Measurements from ENCODE around the gene DDX20. TPM values are rescaled to one million over a fixed set of nuclear protein-coding genes. Genes with fewer than 3 reads are reported as not detected.

Gene DDX20
- total and polyA plus RNA-seq, 2 of the 8 experiments (the other 6 are each of a cell fraction or from before 2014, with no cell fraction given) = 7.5 to 24.7 TPM

DNA sequence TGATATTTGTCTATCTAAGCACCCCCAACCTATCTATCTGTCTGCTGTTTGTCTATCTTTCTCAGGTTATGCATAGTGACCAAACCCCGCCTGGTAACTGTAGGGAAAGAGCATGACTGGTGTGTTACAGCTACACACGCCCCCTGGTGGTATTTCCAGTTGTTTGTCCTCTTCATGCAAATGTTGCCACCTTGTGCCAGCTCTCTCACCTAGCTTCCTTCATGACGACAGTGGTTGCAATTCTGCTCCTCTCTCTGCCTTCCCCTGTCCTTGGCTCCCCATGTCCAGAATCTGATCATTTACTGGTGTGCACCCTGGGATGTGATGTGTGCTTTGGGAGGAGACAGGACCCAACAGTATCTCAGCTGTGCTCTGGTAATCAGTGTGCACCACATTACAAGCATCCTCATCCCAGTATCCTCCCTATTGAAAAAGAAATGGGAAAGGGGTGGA, 8.4 kb upstream of the DDX20 start:
- peak; percentile 81 for FAIRE-seq
- no peak overlapping the region for H3K18ac ChIP-seq (ENCODE audit: extremely low read depth, low read length)
- no peak overlapping the region for H2BK120ac ChIP-seq (replicated peaks; ENCODE audit: low read depth, low read length)
- H3K23ac ChIP-seq (ENCODE audit: insufficient read length) = no peak overlapping the region
- no peak overlapping the region for H3K4ac ChIP-seq (replicated peaks; ENCODE audit: insufficient read length, low read depth, low read length)
- no peak overlapping the region for H3K27ac ChIP-seq (ENCODE audit: low read depth, low read length)
- H2AFZ ChIP-seq (ENCODE audit: low read length) = no peak overlapping the region
- no peak overlapping the region for H2BK20ac ChIP-seq (ENCODE audit: low read length)
- no peak overlapping the region for H3K4me3 ChIP-seq (ENCODE audit: extremely low read depth in 1 of 4, insufficient read depth in 2 of 4, low read depth in 3 of 4, low read length in 4 of 4)
- H3K4me1 ChIP-seq (replicated peaks in 1 of 4; ENCODE audit: control insufficient read depth in 3 of 4, insufficient read depth in 4 of 4, low read length in 3 of 4) = peaks cover 0 to 3% (median 0%) of the 10 kb centered on the region in 4 experiments; a peak in 4 of 7 replicates
- H2BK15ac ChIP-seq (ENCODE audit: low read length) = no peak overlapping the region
- DNase-seq (ENCODE audit: low read depth in 1 of 2, low spot score in 2 of 2) = peak in 1 of 2 experiments; percentile 70
- H3K36me3 ChIP-seq (ENCODE audit: control insufficient read depth in 2 of 4, insufficient read depth in 4 of 4, low read length in 3 of 4) = no peaks in the 10 kb centered on the region
- CTCF ChIA-PET (ENCODE audit: partially characterized antibody) = interaction anchor here (0.6 to 42.0 kb wide), 31 partner anchors 3 to 1941 kb away, joined by 3 to 1070 read pairs (median 4); partner anchors contain the start of genes DDX20, INKA2 and RAP1A
- H3K27me3 ChIP-seq (replicated peaks in 1 of 4; ENCODE audit: control insufficient read depth in 3 of 4, extremely low read depth in 1 of 4, insufficient read depth in 3 of 4, low read length in 3 of 4) = no peaks in the 10 kb centered on the region; a peak in 1 of 7 replicates
- no peak overlapping the region for H2AK5ac ChIP-seq (ENCODE audit: low read depth, low read length)
- H4K20me1 ChIP-seq (replicated peaks in 1 of 2; ENCODE audit: control insufficient read depth in 1 of 2, insufficient read depth in 2 of 2, low read length in 2 of 2) = no peaks in the 10 kb centered on the region
- no peak overlapping the region for H4K5ac ChIP-seq (ENCODE audit: insufficient read length, low read depth, low read length)
- H4K8ac ChIP-seq (ENCODE audit: extremely low read depth, insufficient read depth, low read length) = no peak overlapping the region
- no peak overlapping the region for H3K56ac ChIP-seq (replicated peaks; ENCODE audit: insufficient read length, low read depth, low read length)
- H3K9me3 ChIP-seq (ENCODE audit: insufficient read depth in 2 of 2, low read depth in 1 of 2, low read length in 1 of 2) = no peaks in the 10 kb centered on the region
- no peaks in the 10 kb centered on the region for H3K23me2 ChIP-seq (ENCODE audit: low read depth, low read length)
- H3K14ac ChIP-seq (ENCODE audit: insufficient read length) = no peak overlapping the region
- no peaks in the 10 kb centered on the region for H3K79me1 ChIP-seq (ENCODE audit: low read depth, low read length)
- no peak overlapping the region for H2BK5ac ChIP-seq (ENCODE audit: low read depth, low read length)
- H2BK12ac ChIP-seq (ENCODE audit: low read depth, low read length) = no peak overlapping the region
- H4K91ac ChIP-seq (replicated peaks; ENCODE audit: insufficient read length, low read length) = no peak overlapping the region
- H3K4me2 ChIP-seq (ENCODE audit: insufficient read depth in 1 of 2, low read depth in 2 of 2, low read length in 2 of 2) = no peak overlapping the region
- H3K9ac ChIP-seq (replicated peaks in 1 of 4; ENCODE audit: extremely low read depth in 1 of 4, low read depth in 3 of 4, low read length in 3 of 4) = no peak overlapping the region
- no peaks in the 10 kb centered on the region for H3K79me2 ChIP-seq (ENCODE audit: control insufficient read depth in 1 of 2, insufficient read depth in 2 of 2, low read length in 2 of 2)
- POLR2A ChIA-PET (ENCODE audit: partially characterized antibody) = interaction anchor here (0.7 to 2.2 kb wide), 7 partner anchors 9 to 34 kb away, joined by 3 to 8 read pairs (median 3); partner anchors contain the start of gene DDX20
- WGBS, 2 experiments (ENCODE audit: extremely low coverage in 1 of 2, insufficient coverage in 1 of 2, insufficient read length in 1 of 2, insufficient replicate concordance in 2 of 2, low coverage in 1 of 2, low lambda C conversion rate in 2 of 2, missing lambda C conversion rate in 1 of 2) = 23% methylated on average over 3 of the region's 3 CpGs; no CpG with 5 or more reads in 1 of the 2 experiments
- TF ChIP-seq SIX5 (IDR thresholded peaks at IDR 0.05; ENCODE audit: low read depth, low read length) = no peak
- 0 out of 2 replicates have a peak, but pooled peaks have one; percentile 51 for TF ChIP-seq POU5F1 (IDR thresholded peaks at IDR 0.05; ENCODE audit: low read depth, low read length)
- no peak for TF ChIP-seq FOSL1 (IDR thresholded peaks at IDR 0.05; ENCODE audit: insufficient read depth, low read depth, low read length)
- no peak for TF ChIP-seq HDAC6 (IDR thresholded peaks at IDR 0.05; ENCODE audit: low read depth, low read length)
- no peak for TF ChIP-seq CBX5 (IDR thresholded peaks at IDR 0.05; ENCODE audit: low read depth, low read length)
- no peak for TF ChIP-seq NRF1 (IDR thresholded peaks at IDR 0.05; ENCODE audit: low read depth, low read length)
- 0 out of 2 replicates have a peak, but pooled peaks have one; percentile 23 for TF ChIP-seq GABPA (IDR thresholded peaks at IDR 0.05; ENCODE audit: borderline replicate concordance, insufficient read depth, low read length)
- TF ChIP-seq, protein P1, sequence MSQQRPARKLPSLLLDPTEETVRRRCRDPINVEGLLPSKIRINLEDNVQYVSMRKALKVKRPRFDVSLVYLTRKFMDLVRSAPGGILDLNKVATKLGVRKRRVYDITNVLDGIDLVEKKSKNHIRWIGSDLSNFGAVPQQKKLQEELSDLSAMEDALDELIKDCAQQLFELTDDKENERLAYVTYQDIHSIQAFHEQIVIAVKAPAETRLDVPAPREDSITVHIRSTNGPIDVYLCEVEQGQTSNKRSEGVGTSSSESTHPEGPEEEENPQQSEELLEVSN (IDR thresholded peaks at IDR 0.05) = 0 out of 2 replicates have a peak, but pooled peaks have one; percentile 10
- TF ChIP-seq EGR1 (IDR thresholded peaks at IDR 0.05; ENCODE audit: borderline replicate concordance, low read depth, low read length) = 0 out of 2 replicates have a peak, but pooled peaks have one; percentile 24
- no peak for TF ChIP-seq POLR2AphosphoS5 (IDR thresholded peaks at IDR 0.05; ENCODE audit: low read depth, low read length)
- no peak for TF ChIP-seq RBBP5 (IDR thresholded peaks at IDR 0.05; ENCODE audit: borderline replicate concordance, low read depth, low read length)
- TF ChIP-seq BACH1 (IDR thresholded peaks at IDR 0.05; ENCODE audit: low read length) = no peak
- no peak for TF ChIP-seq SUZ12 (IDR thresholded peaks at IDR 0.05; ENCODE audit: low read length)
